Adrenal gland (tissue), 12 donors: Measurements from ENCODE around the gene IL1F10. TPM values are rescaled to one million over a fixed set of nuclear protein-coding genes. Genes with fewer than 3 reads are reported as not detected.

Experiments
- DNase-seq, 7 donors: peaks; one replicate each; pipeline ENCODE4 v3.0.0-alpha.2; 2019 to 2020
- H3K27ac ChIP-seq, 5 donors: fragments of 200-600 bp; sonication (generic) in 4 of 5; 1 replicate in 3 of 5; 2 replicates in 2 of 5; pipeline versions ENCODE4 v1.5.1 to v1.8.0; 2016 to 2020; ENCODE audit warnings: mild to moderate bottlenecking in 1 of 5
- H3K27me3 ChIP-seq: fragments of 200-600 bp; 2 replicates; pipeline ENCODE4 v1.8.0; 2021
- H3K36me3 ChIP-seq, 2 donors: fragments of 200-600 bp; replicated peaks in 1 of 2; 1 replicate in 1 of 2; 2 replicates in 1 of 2; pipeline versions ENCODE4 v1.5.1 to v1.8.0; 2018 to 2022
- H3K4me1 ChIP-seq, 2 donors: fragments of 200-600 bp; replicated peaks in 1 of 2; 1 replicate in 1 of 2; 2 replicates in 1 of 2; pipeline versions ENCODE4 v1.5.1 to v1.8.0; 2018 to 2021
- H3K4me3 ChIP-seq, 4 donors: fragments of 200-600 bp; sonication (generic) in 3 of 4; one replicate each; pipeline ENCODE4 v1.5.1; 2016 to 2018
- H3K9me3 ChIP-seq, 3 donors: fragments of 200-600 bp; sonication (generic) in 1 of 3; replicated peaks in 1 of 3; 1 replicate in 2 of 3; 2 replicates in 1 of 3; pipeline versions ENCODE4 v1.5.1 to v1.8.0; 2016 to 2021
- CTCF ChIP-seq, 6 experiments: fragments of 450-650 bp in 4 of 6; fragments of 200-600 bp in 2 of 6; sonication (generic) in 1 of 6; IDR thresholded peaks; 1 replicate in 5 of 6; 2 replicates in 1 of 6; pipeline versions ENCODE4 v1.5.1 to v1.8.0; 2016 to 2021; ENCODE audit warnings: antibody characterized with exemption in 6 of 6, mild to moderate bottlenecking in 2 of 6, moderate library complexity in 1 of 6
- POLR2A ChIP-seq, 2 donors: fragments of 450-650 bp; IDR thresholded peaks; one replicate each; pipeline ENCODE4 v1.6.1; 2017; ENCODE audit warnings: antibody characterized with exemption in 2 of 2, mild to moderate bottlenecking in 2 of 2, moderate library complexity in 1 of 2
- WGBS, 4 donors: extraction: QIAGEN DNeasy Blood & Tissue Kit in 2 of 4; methylation state at CpG; one replicate each; pipeline versions ENCODE4 v1.1.5 to v1.1.7; 2013 to 2017; 5-methylcytosine and 5-hydroxymethylcytosine counted together
- intact Hi-C, 2 donors: fragments of 100-400 bp; cut with DNase I; formaldehyde crosslinking; loops; one replicate each; pipeline versions ENCODE4 v1.14.1 to v1.15.0; 2022 to 2023
- polyA plus RNA-seq, 3 donors: library from polyadenylated mRNA; stranded (reverse); fragments of 200-250 nt in 2 of 3; fragments of 350-450 nt in 1 of 3; fragmentation: Illumina TruSeq in 1 of 3; extraction: RNeasy Lipid Tissue Mini Kit (QIAGEN cat#74804) in 1 of 3; gene quantifications; one replicate each; pipeline ENCODE4 v1.2.3, GENCODE V29; 2013 to 2014
- total RNA-seq, 9 donors: library from RNA; depleted of rRNA in 4 of 9; stranded (reverse); fragments of >200 nt in 4 of 9; fragments of 120-200 nt in 1 of 9; fragmentation: NEBNext Ultra II Directional in 1 of 9; extraction: Animal tissue kit (Norgen Biotek cat#: 25700) in 1 of 9; gene quantifications; one replicate each; pipeline versions ENCODE4 v1.1.0 to v1.2.4, GENCODE V29; 2013 to 2023
- donor health status: healthy with polysubstance abuse.
- donor health status: Bipolar disorder and iron deficiency.
- donor health status: DM: yes; HTN: yes; CAD: no.
- donor health status: DM: no; HTN: no; CAD: no.
- donor health status: DM: no; HTN: no; CAD: no.
- donor health status: DM: yes; HTN: yes; CAD: no.

The IL1F10 gene
- total and polyA plus RNA-seq, 12 donors = not detected

GRCh38 chr2:113046465-113046864 lies 21.3 kb upstream of the IL1F10 start:
- TF ChIP-seq POLR2A (IDR thresholded peaks at IDR 0.05) = no peak
- no peak for TF ChIP-seq CTCF (IDR thresholded peaks at IDR 0.05)
- DNase-seq = no peak
- peaks cover 11% of the 10 kb centered on the region for H3K27me3 ChIP-seq
- no peaks in the 10 kb centered on the region for H3K36me3 ChIP-seq
- intact Hi-C loops = no loop called here
- no peaks in the 10 kb centered on the region for H3K9me3 ChIP-seq
- no peaks in the 10 kb centered on the region for H3K4me1 ChIP-seq
- no peak overlapping the region for H3K27ac ChIP-seq
- H3K4me3 ChIP-seq = no peak overlapping the region
- 81 to 82% (median 81%) methylated on average over 5 of the region's 5 CpGs for WGBS, 4 donors

GRCh38 chr2:113050921-113051895 lies 16.6 kb upstream of the IL1F10 start:
- H3K9me3 ChIP-seq = no peaks in the 10 kb centered on the region
- DNase-seq = no peak
- no peaks in the 10 kb centered on the region for H3K36me3 ChIP-seq
- H3K27ac ChIP-seq = no peak overlapping the region
- TF ChIP-seq POLR2A (IDR thresholded peaks at IDR 0.05) = no peak
- TF ChIP-seq CTCF (IDR thresholded peaks at IDR 0.05) = no peak
- H3K4me1 ChIP-seq = no peaks in the 10 kb centered on the region
- H3K27me3 ChIP-seq = peaks cover 11% of the 10 kb centered on the region
- intact Hi-C loops = no loop called here
- no peak overlapping the region for H3K4me3 ChIP-seq
- WGBS, 4 donors = 85 to 93% (median 90%) methylated on average over 19 to 38 of the region's 38 CpGs

- Histone ChIP-seq H3K4me3 (no peak within 1 kb of the TSS), H3K4me1 (no peaks in the 10 kb centered on the region), H3K36me3 (no peaks in the 10 kb centered on the region), H3K27me3 (peaks cover 11% of the 10 kb centered on the region), H3K27ac (no peak within 1 kb of the TSS), H3K9me3 (no peaks in the 10 kb centered on the region)
- DNase-seq = no peak
- intact Hi-C loops = no loop called here
- TF ChIP-seq POLR2A (IDR thresholded peaks at IDR 0.05) = no peak
- TF ChIP-seq CTCF (IDR thresholded peaks at IDR 0.05) = no peak
- WGBS, 4 donors = 59 to 71% (median 64%) methylated on average over 6 of the region's 6 CpGs
These were observed 15.3 kb upstream of the IL1F10 start, which contains the start of gene IL36B for GRCh38 chr2:113052396-113052917. TSS of gene IL36B (minus strand) at chr2:113052867.

GRCh38 chr2:113053666-113054065 lies 14.1 kb upstream of the IL1F10 start:
- 64 to 77% (median 72%) methylated on average over 3 of the region's 3 CpGs for WGBS, 4 donors
- DNase-seq = no peak
- intact Hi-C loops = no loop called here
- Histone ChIP-seq H3K36me3 (no peaks in the 10 kb centered on the region), H3K4me1 (no peaks in the 10 kb centered on the region), H3K27me3 (peaks cover 3% of the 10 kb centered on the region), H3K9me3 (no peaks in the 10 kb centered on the region), H3K27ac (no peak overlapping the region), H3K4me3 (no peak overlapping the region)
- no peak for TF ChIP-seq CTCF (IDR thresholded peaks at IDR 0.05)
- TF ChIP-seq POLR2A (IDR thresholded peaks at IDR 0.05) = no peak
